HG02642 (cell line): ENCODE data around the gene FABP7.
A peak's percentile ranks its signal among the peaks of the same experiment; 100 is the strongest.

Experiments used
- ATAC-seq: cut with Tn5 transposase; IDR thresholded peaks from one replicate; pipeline ENCODE4 v1.9.1; 2021; ENCODE audit warnings: mild to moderate bottlenecking; ENCODE audit not compliant: unreplicated experiment, poor library complexity

FABP7 gene

GRCh38 chr6:122754191-122754731 is 25.3 kb upstream of the FABP7 start:
- no peak for ATAC-seq

- ATAC-seq: no peak
Measured at GRCh38 chr6:122755901-122756300, 23.6 kb upstream of the FABP7 start.

- peak; percentile 99 for ATAC-seq
Measured at GRCh38 chr6:122758927-122759334, 20.6 kb upstream of the FABP7 start.

- no peak for ATAC-seq
Measured at GRCh38 chr6:122760330-122760729, 19.2 kb upstream of the FABP7 start.

- no peak for ATAC-seq
Measured at GRCh38 chr6:122766256-122766655, 13.3 kb upstream of the FABP7 start.

GRCh38 chr6:122770835-122771601 is 8.5 kb upstream of the FABP7 start:
- ATAC-seq: no peak

- no peak for ATAC-seq
Measured at GRCh38 chr6:122772724-122773415, 6.6 kb upstream of the FABP7 start.

GRCh38 chr6:122775975-122776374 is 3.5 kb upstream of the FABP7 start:
- ATAC-seq: no peak

- ATAC-seq: no peak
Measured at GRCh38 chr6:122778302-122778701, 1.2 kb upstream of the FABP7 start.

GRCh38 chr6:122778985-122779661 is 393 bp upstream of the FABP7 start:
- no peak for ATAC-seq

GRCh38 chr6:122780114-122780513 is 598 bp downstream of the FABP7 start:
- ATAC-seq: no peak

- ATAC-seq: no peak
Measured at GRCh38 chr6:122781716-122782115, 2.2 kb downstream of the FABP7 start.

- no peak for ATAC-seq
Measured at GRCh38 chr6:122783401-122783800, 3.9 kb downstream of the FABP7 start.

GRCh38 chr6:122785891-122786290 is 6.4 kb downstream of the FABP7 start:
- ATAC-seq: no peak

GRCh38 chr6:122787721-122788120 is 8.2 kb downstream of the FABP7 start:
- ATAC-seq: no peak

GRCh38 chr6:122788208-122788607 is 8.7 kb downstream of the FABP7 start:
- no peak for ATAC-seq

- no peak for ATAC-seq
Measured at GRCh38 chr6:122788663-122789181, 9.2 kb downstream of the FABP7 start.

GRCh38 chr6:122789182-122790027 is 9.9 kb downstream of the FABP7 start, which contains the start of gene SMPDL3A:
SMPDL3A (plus strand) TSS chr6:122789258; CDS start chr6:122789347, 89 bp downstream.
- peak; percentile 74 for ATAC-seq

- no peak for ATAC-seq
Measured at GRCh38 chr6:122790028-122790422, 10.5 kb downstream of the FABP7 start.
